Right atrium auricular region (tissue), 2 donors: ENCODE data around the gene FNDC10. TPM values are rescaled to one million over a fixed set of nuclear protein-coding genes. Genes with fewer than 3 reads are reported as not detected.
A peak's percentile ranks its signal among the peaks of the same experiment; 100 is the strongest.

Source experiments
- DNase-seq: peaks from one replicate; pipeline ENCODE4 v3.0.0-alpha.2; 2019; ENCODE audit warnings: low spot score
- H3K27ac ChIP-seq, 2 donors: fragments of 200-600 bp; sonication (generic); 1 replicate in 1 of 2; 2 replicates in 1 of 2; pipeline ENCODE4 v1.5.1; 2016 to 2019
- H3K27me3 ChIP-seq, 2 donors: fragments of 200-600 bp; sonication (generic); one replicate each; pipeline versions ENCODE4 v1.5.1 to v1.6.0; 2017 to 2019
- H3K36me3 ChIP-seq: fragments of 200-600 bp; sonication (generic); one replicate; pipeline ENCODE4 v1.5.1; 2016
- H3K4me1 ChIP-seq, 2 donors: fragments of 200-600 bp; sonication (generic); one replicate each; pipeline versions ENCODE4 v1.5.1 to v1.6.0; 2017 to 2019
- H3K4me3 ChIP-seq, 2 donors: fragments of 200-600 bp; sonication (generic); 1 replicate in 1 of 2; 2 replicates in 1 of 2; pipeline ENCODE4 v1.5.1; 2017 to 2019; ENCODE audit warnings: mild to moderate bottlenecking in 1 of 2, moderate library complexity in 1 of 2
- H3K9me3 ChIP-seq, 2 donors: fragments of 200-600 bp; sonication (generic); one replicate each; pipeline ENCODE4 v1.5.1; 2019
- CTCF ChIP-seq, 2 donors: fragments of 200-600 bp; sonication (generic); IDR thresholded peaks; one replicate each; pipeline ENCODE4 v1.5.1; 2019; ENCODE audit warnings: antibody characterized with exemption in 2 of 2
- total RNA-seq, 2 donors: library from RNA; depleted of rRNA; stranded (reverse); fragments of >200 nt; gene quantifications; one replicate each; pipeline ENCODE4 v1.1.0, GENCODE V29; 2016

The FNDC10 gene
- total RNA-seq, 2 donors from 2014 or later = 2.5 to 2.7 TPM

GRCh38 chr1:1578371-1578940, 21.5 kb downstream of the FNDC10 start:
- H3K27ac ChIP-seq = no peak overlapping the region
- peaks cover 0 to 9% of the 10 kb centered on the region in 2 donors for H3K4me1 ChIP-seq
- H3K27me3 ChIP-seq = no peaks in the 10 kb centered on the region
- no peak overlapping the region for H3K4me3 ChIP-seq
- no peak for TF ChIP-seq CTCF (IDR thresholded peaks at IDR 0.05)
- no peaks in the 10 kb centered on the region for H3K36me3 ChIP-seq
- DNase-seq = no peak
- no peaks in the 10 kb centered on the region for H3K9me3 ChIP-seq

GRCh38 chr1:1577367-1578011, 22.4 kb downstream of the FNDC10 start:
- no peaks in the 10 kb centered on the region for H3K9me3 ChIP-seq
- H3K36me3 ChIP-seq = no peaks in the 10 kb centered on the region
- no peak for TF ChIP-seq CTCF (IDR thresholded peaks at IDR 0.05)
- peaks cover 0 to 19% of the 10 kb centered on the region in 2 donors for H3K4me1 ChIP-seq
- DNase-seq = no peak
- H3K27ac ChIP-seq = no peak overlapping the region
- H3K4me3 ChIP-seq = no peak overlapping the region
- H3K27me3 ChIP-seq = no peaks in the 10 kb centered on the region

- H3K27me3 ChIP-seq = no peaks in the 10 kb centered on the region
- no peak for TF ChIP-seq CTCF (IDR thresholded peaks at IDR 0.05)
- peaks cover 0 to 22% of the 10 kb centered on the region in 2 donors for H3K4me1 ChIP-seq
- DNase-seq = peak; percentile 94
- no peaks in the 10 kb centered on the region for H3K9me3 ChIP-seq
- peak within 1 kb of the TSS; percentile 82 to 100 for H3K4me3 ChIP-seq
- peaks cover 10% of the 10 kb centered on the region for H3K36me3 ChIP-seq
- H3K27ac ChIP-seq = peak within 1 kb of the TSS; percentile 92 to 98
Observed at GRCh38 chr1:1574721-1575537, 25.0 kb downstream of the FNDC10 start, which contains the start of gene SSU72. SSU72 (minus strand) TSS chr1:1574863; CDS start chr1:1574557, 306 bp downstream.

GRCh38 chr1:1573843-1574720, 25.9 kb downstream of the FNDC10 start:
- no peak for TF ChIP-seq CTCF (IDR thresholded peaks at IDR 0.05)
- H3K27ac ChIP-seq = peak overlapping the region; percentile 92 to 98
- H3K27me3 ChIP-seq = no peaks in the 10 kb centered on the region
- no peaks in the 10 kb centered on the region for H3K9me3 ChIP-seq
- peaks cover 15% of the 10 kb centered on the region for H3K36me3 ChIP-seq
- peak overlapping the region; percentile 82 to 100 for H3K4me3 ChIP-seq
- DNase-seq = no peak
- peaks cover 0 to 29% of the 10 kb centered on the region in 2 donors for H3K4me1 ChIP-seq

- H3K4me1 ChIP-seq = peaks cover 0 to 47% of the 10 kb centered on the region in 2 donors
- no peaks in the 10 kb centered on the region for H3K27me3 ChIP-seq
- peaks cover 19% of the 10 kb centered on the region for H3K36me3 ChIP-seq
- no peak for TF ChIP-seq CTCF (IDR thresholded peaks at IDR 0.05)
- H3K4me3 ChIP-seq = no peak overlapping the region
- DNase-seq = no peak
- H3K9me3 ChIP-seq = no peaks in the 10 kb centered on the region
- no peak overlapping the region for H3K27ac ChIP-seq
Observed at GRCh38 chr1:1569341-1569740, 30.6 kb downstream of the FNDC10 start.
